Immature natural killer cell (primary cell): ENCODE data around the gene FGF12. TPM values are rescaled to one million over a fixed set of nuclear protein-coding genes. Genes with fewer than 3 reads are reported as not detected.
A peak's percentile ranks its signal among the peaks of the same experiment; 100 is the strongest.

Experiments used
- DNase-seq, 3 donors: peaks; one replicate each; pipeline ENCODE4 v3.0.0; 2022; ENCODE audit warnings: mixed read lengths in 1 of 3
- H3K27ac Mint-ChIP-seq, 6 donors: one replicate each; pipeline ENCODE4 v1.8.0; 2020; ENCODE audit warnings: mixed read lengths in 6 of 6, mild to moderate bottlenecking in 5 of 6, inconsistent platforms in 4 of 6, moderate library complexity in 3 of 6
- H3K27me3 Mint-ChIP-seq, 3 donors: one replicate each; pipeline ENCODE4 v1.8.0; 2020 to 2021; ENCODE audit warnings: low read depth in 3 of 3, mild to moderate bottlenecking in 3 of 3, mixed read lengths in 3 of 3, moderate library complexity in 3 of 3, inconsistent platforms in 1 of 3
- H3K36me3 Mint-ChIP-seq, 3 donors: one replicate each; pipeline ENCODE4 v1.8.0; 2020; ENCODE audit warnings: mixed read lengths in 3 of 3, inconsistent platforms in 2 of 3, mild to moderate bottlenecking in 2 of 3
- H3K4me1 Mint-ChIP-seq, 2 donors: one replicate each; pipeline ENCODE4 v1.8.0; 2020; ENCODE audit warnings: inconsistent platforms in 2 of 2, mild to moderate bottlenecking in 2 of 2, mixed read lengths in 2 of 2, moderate library complexity in 1 of 2
- H3K4me3 Mint-ChIP-seq, 5 donors: one replicate each; pipeline ENCODE4 v1.8.0; 2020; ENCODE audit warnings: mild to moderate bottlenecking in 5 of 5, mixed read lengths in 5 of 5, inconsistent platforms in 3 of 5, moderate library complexity in 3 of 5
- H3K9me3 Mint-ChIP-seq, 6 donors: one replicate each; pipeline ENCODE4 v1.8.0; 2020; ENCODE audit warnings: mild to moderate bottlenecking in 6 of 6, mixed read lengths in 6 of 6, inconsistent platforms in 4 of 6, moderate library complexity in 3 of 6
- polyA plus RNA-seq, 3 donors: library from polyadenylated mRNA; unstranded; fragments of 300-500 nt; fragmentation: Illumina TruSeq; gene quantifications; one replicate each; pipeline ENCODE4 v1.2.3, GENCODE V29; 2021

The FGF12 gene
- polyA plus RNA-seq, 3 donors from 2014 or later: not detected

DNA sequence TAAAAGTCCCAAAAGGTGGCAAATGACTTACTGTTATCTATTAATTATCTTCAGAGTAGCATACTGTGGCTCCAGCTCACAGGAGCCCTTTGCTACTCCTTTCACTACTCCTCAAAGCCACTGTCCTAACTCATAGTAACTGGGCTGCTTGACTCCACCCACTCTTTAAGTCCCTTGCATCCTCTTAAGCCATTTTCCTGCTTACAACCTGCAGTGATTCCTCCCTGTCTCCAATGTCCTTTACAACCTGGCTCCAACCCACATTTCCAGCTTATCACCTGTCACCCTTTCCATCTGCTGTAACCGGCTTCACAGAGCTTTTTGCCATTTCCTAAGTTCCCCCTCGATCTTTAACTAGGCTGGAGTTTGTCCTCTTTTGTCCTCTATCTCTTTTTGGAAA lies 388.1 kb downstream of the FGF12 start:
- Mint-ChIP-seq H3K4me1 (no peaks in the 10 kb centered on the region), H3K27ac (no peak overlapping the region), H3K27me3 (peaks cover 0 to 2% (median 0%) of the 10 kb centered on the region in 3 donors), H3K9me3 (peaks cover 0 to 10% (median 4%) of the 10 kb centered on the region in 6 donors), H3K36me3 (no peaks in the 10 kb centered on the region), H3K4me3 (no peak overlapping the region)
- DNase-seq: no peak

DNA sequence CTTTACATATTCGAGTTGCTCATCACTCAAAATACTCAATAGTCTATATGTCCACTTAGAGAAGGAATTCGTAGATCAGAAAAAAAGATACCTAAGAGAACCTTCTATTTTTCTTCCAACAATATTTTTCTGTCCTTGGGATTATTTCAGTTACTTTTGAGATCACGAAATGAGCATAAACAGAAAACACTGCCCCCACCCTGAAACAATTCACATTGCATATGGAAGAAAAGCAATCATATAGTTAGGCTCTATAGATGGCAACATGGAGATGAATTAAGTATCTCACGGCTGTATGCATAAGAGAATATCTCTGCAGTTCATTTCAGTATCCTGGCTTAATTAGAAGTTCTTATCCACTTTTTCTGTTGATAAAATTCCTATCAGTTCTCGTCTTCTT lies 391.1 kb downstream of the FGF12 start:
- DNase-seq: no peak
- Mint-ChIP-seq H3K4me3 (no peak overlapping the region), H3K9me3 (peaks cover 0 to 8% (median 5%) of the 10 kb centered on the region in 6 donors), H3K36me3 (no peaks in the 10 kb centered on the region), H3K4me1 (peaks cover 16 to 19% of the 10 kb centered on the region in 2 donors), H3K27me3 (peaks cover 0 to 1% (median 0%) of the 10 kb centered on the region in 3 donors), H3K27ac (no peak overlapping the region)

DNA sequence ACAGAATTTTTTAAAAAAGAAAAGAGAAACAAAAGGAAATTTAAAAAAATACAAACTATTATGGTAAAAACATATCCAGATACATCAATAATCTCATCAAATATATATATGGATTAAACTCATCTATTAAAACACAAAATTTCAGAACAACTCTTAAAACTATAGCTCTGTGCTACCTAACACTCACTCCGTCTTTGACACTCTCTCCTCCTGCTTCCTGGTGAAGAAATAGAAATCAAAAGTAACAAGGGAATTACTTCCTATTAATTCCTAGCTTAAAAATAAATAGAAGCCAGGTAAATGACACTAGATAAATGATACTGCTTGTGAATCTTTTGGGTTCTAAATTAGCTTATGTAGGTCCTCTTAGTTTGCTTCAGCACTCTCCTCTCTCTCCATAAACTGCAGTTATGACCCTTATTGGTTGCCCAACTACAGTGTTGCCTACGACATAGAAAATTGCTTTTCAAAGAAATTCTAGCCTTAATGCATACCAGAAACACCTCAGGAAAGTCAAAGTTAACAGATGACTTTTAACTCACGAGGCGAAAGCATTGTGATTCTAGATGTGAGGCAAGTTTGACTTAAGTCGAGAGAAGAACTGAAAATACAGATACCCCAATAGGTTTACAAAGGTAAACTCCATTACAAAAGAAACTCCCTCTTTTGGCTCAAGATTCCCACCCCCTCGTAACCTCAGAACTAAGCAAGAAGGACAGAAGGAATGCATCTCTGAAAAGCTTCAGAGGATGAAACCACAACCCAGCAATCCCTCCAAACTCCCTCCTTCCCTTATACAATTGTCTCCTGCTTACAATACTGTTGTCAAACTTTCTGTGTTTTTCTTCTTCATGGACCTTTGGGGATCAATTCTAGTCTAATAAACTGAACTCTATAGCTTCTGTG lies 394.7 kb downstream of the FGF12 start:
- no peaks in the 10 kb centered on the region for H3K27me3 Mint-ChIP-seq
- no peak for DNase-seq
- H3K9me3 Mint-ChIP-seq: peaks cover 0 to 8% (median 0%) of the 10 kb centered on the region in 6 donors
- peak overlapping the region in 1 of 6 donors; percentile 19 for H3K27ac Mint-ChIP-seq
- peak overlapping the region; percentile 42 to 72 (median 60) for H3K4me3 Mint-ChIP-seq
- H3K36me3 Mint-ChIP-seq: no peaks in the 10 kb centered on the region
- peaks cover 19 to 24% of the 10 kb centered on the region in 2 donors for H3K4me1 Mint-ChIP-seq

DNA sequence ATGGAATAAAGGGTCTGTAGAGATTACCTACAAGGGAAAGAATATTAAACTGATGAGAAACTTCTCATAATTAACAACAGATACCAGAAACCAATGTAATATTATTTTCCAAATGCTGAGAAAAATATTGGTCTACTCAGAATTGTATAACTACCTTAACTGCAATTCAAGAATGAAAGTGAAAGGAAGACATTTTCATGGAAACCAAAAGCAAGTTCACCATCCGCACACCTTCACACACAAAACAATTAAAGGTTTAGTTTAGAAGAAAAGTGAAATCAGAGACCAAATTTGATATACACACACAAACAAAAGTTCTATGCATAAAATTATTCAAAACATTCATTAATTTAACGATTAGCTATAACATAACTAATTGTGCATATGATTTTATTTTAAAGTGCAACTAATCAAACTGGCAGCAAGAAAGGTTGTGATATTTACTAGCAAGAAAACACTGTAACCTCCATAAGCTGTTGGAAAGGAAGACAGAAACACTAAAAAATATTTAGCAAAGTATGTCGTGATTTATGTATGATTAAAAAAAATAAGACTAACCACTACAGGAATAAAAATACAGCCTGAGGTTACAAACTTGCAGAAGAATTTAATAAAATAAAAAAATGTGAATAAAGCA lies 395.5 kb downstream of the FGF12 start:
- H3K36me3 Mint-ChIP-seq: no peaks in the 10 kb centered on the region
- peak in 1 of 3 donors; percentile 3 for DNase-seq
- H3K4me3 Mint-ChIP-seq: peak overlapping the region; percentile 46 to 83 (median 70)
- H3K27ac Mint-ChIP-seq: peak overlapping the region in 3 of 6 donors; percentile 4 to 39 (median 22)
- H3K4me1 Mint-ChIP-seq: peaks cover 19 to 24% of the 10 kb centered on the region in 2 donors
- H3K9me3 Mint-ChIP-seq: peaks cover 0 to 4% (median 0%) of the 10 kb centered on the region in 6 donors
- H3K27me3 Mint-ChIP-seq: no peaks in the 10 kb centered on the region

DNA sequence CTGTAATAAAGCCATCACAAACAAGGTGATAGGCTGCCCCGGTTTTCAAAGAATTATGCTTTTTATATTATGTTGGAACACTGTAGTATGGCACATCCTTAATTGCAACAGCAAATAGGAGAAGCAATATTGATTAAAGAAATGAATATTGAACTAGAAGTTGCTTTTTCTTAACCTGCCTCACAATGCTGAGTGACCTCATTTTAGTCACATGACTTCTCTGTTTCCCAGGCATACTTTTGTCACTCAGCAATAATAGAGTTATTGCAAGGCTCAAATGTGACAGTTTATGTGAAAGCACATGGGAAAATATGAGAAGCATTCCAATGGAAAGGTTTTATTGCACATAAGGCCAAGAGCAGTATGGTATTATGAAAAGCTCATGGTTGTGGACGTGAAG lies 400.7 kb downstream of the FGF12 start:
- Mint-ChIP-seq H3K27ac (no peak overlapping the region), H3K4me1 (peaks cover 7 to 8% of the 10 kb centered on the region in 2 donors), H3K27me3 (peaks cover 0 to 6% (median 0%) of the 10 kb centered on the region in 3 donors), H3K9me3 (peaks cover 0 to 20% (median 4%) of the 10 kb centered on the region in 6 donors), H3K36me3 (no peaks in the 10 kb centered on the region), H3K4me3 (no peak overlapping the region)
- no peak for DNase-seq

DNA sequence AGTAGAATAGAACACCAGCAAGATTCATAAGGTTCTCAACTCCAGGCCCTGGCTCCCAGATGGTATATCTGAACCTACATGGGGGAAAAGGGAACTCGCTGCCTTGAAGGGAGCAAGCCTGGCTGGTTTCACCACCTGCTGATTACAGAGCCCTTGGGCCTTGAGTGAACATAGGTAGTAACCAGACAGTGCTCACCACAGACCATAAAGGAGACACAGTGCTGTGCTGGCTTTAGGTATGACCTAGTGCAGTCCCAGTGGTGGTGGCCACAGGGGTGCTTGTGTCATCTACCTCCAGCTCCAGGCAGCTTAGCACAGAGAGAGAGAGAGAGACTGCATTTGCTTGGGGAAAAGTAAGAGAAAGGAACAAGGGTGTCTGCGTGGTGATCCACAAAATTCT lies 409.8 kb downstream of the FGF12 start:
- Mint-ChIP-seq H3K36me3 (no peaks in the 10 kb centered on the region), H3K9me3 (peaks cover 0 to 44% (median 14%) of the 10 kb centered on the region in 6 donors), H3K27me3 (peaks cover 0 to 4% (median 3%) of the 10 kb centered on the region in 3 donors), H3K27ac (no peak overlapping the region), H3K4me1 (no peaks in the 10 kb centered on the region), H3K4me3 (no peak overlapping the region)
- DNase-seq: no peak

DNA sequence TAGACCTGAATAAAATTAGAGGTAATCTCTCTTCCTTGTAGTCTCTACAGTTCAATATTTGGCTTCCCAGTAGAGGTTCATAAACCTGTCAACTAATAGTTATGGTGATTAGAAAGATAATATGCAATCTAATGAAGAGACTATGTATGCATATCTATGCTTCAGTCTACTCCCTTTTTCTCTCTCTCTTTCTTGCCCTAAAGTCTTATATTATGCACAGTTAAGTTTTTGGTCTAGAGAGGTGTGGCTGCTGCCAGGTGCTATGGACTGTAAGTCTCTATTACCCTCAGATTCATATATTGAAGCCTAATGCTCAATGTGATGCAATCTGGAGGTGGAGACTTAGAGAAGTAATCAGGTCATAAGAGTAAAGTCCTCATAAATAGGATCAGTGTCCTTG lies 413.7 kb downstream of the FGF12 start:
- H3K36me3 Mint-ChIP-seq: no peaks in the 10 kb centered on the region
- H3K27ac Mint-ChIP-seq: no peak overlapping the region
- no peaks in the 10 kb centered on the region for H3K4me1 Mint-ChIP-seq
- H3K27me3 Mint-ChIP-seq: peaks cover 0 to 2% (median 0%) of the 10 kb centered on the region in 3 donors
- H3K9me3 Mint-ChIP-seq: peaks cover 3 to 29% (median 6%) of the 10 kb centered on the region in 6 donors
- DNase-seq: no peak
- H3K4me3 Mint-ChIP-seq: no peak overlapping the region

DNA sequence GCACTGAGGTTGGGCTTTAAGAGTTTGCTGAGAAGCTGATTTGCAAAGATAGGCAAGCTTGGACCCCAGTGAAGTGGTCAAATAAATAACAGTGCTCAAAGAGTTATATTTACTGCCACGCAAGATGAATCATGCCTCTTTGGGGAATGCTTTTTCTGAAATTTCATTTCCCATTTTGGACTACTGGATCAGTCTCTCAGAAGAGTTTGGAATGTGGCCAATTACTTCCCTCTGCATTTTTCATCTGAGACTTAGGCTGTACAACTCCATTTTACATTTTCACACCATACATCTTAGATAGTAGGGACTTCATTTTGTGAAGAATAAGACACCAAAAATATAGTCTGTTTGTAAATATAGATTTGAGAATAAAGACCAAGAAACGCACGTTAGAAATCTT lies 419.7 kb downstream of the FGF12 start:
- Mint-ChIP-seq H3K4me3 (no peak overlapping the region), H3K27me3 (no peaks in the 10 kb centered on the region), H3K9me3 (peaks cover 0 to 12% (median 6%) of the 10 kb centered on the region in 6 donors), H3K4me1 (no peaks in the 10 kb centered on the region), H3K36me3 (no peaks in the 10 kb centered on the region), H3K27ac (no peak overlapping the region)
- no peak for DNase-seq

DNA sequence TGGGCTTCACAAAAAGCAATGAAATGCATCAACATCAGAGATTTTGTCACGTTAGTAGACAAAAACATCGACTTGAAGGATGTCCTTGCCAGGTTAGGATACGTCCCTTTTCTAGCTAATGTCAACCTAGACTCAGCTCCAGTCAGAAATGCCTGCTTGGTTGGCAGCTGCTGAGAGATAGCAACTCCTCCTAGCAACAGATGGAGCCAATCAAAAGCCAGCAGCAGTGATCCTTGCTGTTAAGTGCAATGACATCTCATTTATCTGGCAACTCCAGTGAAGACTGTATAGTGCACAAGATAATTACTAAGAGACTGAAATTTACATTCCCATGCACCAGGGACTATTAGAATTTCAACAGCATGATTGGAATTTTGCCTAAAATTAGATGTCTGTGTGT lies 424.1 kb downstream of the FGF12 start:
- Mint-ChIP-seq H3K27ac (no peak overlapping the region), H3K9me3 (peaks cover 3 to 24% (median 12%) of the 10 kb centered on the region in 6 donors), H3K27me3 (peaks cover 0 to 2% (median 0%) of the 10 kb centered on the region in 3 donors), H3K4me1 (no peaks in the 10 kb centered on the region), H3K4me3 (no peak overlapping the region), H3K36me3 (no peaks in the 10 kb centered on the region)
- DNase-seq: no peak

DNA sequence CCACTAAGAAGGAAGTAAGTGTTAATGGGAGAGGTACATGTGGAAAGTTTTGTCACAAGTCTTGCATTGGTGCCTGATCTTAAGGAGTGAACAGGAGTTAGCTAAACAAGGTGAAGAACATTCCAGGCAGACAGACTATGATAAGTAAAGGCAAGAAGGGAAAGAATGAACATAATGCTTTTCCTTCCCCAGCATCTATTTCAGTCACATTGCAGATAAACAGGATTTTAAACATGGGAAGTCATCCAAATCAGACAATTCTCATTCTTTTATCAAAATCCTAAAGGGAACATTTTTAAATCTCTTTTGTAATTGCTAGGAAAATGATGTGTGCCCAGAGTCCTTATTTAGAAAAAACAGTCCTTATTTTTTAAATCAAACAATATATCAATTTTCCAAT lies 424.6 kb downstream of the FGF12 start:
- DNase-seq: no peak
- Mint-ChIP-seq H3K4me1 (no peaks in the 10 kb centered on the region), H3K27ac (no peak overlapping the region), H3K36me3 (no peaks in the 10 kb centered on the region), H3K9me3 (peaks cover 5 to 28% (median 14%) of the 10 kb centered on the region in 6 donors), H3K27me3 (peaks cover 0 to 2% (median 0%) of the 10 kb centered on the region in 3 donors), H3K4me3 (no peak overlapping the region)

DNA sequence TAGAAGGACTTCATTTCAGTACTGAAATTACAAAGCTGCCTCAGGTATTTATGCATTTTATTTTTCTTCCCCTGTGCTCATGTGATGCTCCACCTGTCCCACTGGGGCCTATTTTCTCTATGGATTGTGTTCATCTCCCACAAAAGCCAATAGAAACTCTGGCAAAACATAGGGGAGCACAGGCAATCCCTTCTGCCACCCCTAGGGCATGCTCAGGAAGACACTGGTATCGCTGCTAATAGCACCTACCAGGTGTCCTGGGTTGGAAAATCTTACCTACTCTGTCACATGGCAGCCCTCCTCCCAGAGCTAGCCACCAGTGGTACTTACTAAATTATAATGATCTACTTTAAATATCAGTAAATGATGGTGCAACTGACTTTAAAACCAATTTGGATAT lies 427.4 kb downstream of the FGF12 start:
- H3K36me3 Mint-ChIP-seq: no peaks in the 10 kb centered on the region
- H3K27ac Mint-ChIP-seq: no peak overlapping the region
- H3K4me1 Mint-ChIP-seq: no peaks in the 10 kb centered on the region
- H3K4me3 Mint-ChIP-seq: no peak overlapping the region
- no peak for DNase-seq
- peaks cover 0 to 2% (median 0%) of the 10 kb centered on the region in 3 donors for H3K27me3 Mint-ChIP-seq
- peaks cover 5 to 35% (median 15%) of the 10 kb centered on the region in 6 donors for H3K9me3 Mint-ChIP-seq

DNA sequence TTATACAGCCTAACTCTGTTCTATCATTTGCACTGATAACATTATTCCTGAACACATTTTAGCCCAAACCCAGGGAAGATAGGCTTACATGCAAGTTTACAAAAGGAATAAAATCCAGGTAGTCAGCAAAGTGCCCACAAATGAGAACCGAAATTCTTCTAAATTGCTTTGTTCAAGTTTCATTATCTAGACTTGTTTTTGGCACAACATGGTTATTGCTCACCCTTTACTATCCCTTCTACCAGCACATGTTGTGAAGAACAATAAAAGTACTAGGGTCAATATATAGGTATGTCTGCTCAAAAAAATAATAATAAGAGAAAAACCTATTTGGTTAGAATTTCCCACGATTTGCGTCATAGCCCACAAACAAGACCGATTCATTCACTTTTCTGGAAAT lies 430.5 kb downstream of the FGF12 start:
- no peak for DNase-seq
- Mint-ChIP-seq H3K4me1 (no peaks in the 10 kb centered on the region), H3K27me3 (peaks cover 0 to 2% (median 0%) of the 10 kb centered on the region in 3 donors), H3K9me3 (peaks cover 0 to 25% (median 14%) of the 10 kb centered on the region in 6 donors), H3K27ac (no peak overlapping the region), H3K4me3 (no peak overlapping the region), H3K36me3 (no peaks in the 10 kb centered on the region)

DNA sequence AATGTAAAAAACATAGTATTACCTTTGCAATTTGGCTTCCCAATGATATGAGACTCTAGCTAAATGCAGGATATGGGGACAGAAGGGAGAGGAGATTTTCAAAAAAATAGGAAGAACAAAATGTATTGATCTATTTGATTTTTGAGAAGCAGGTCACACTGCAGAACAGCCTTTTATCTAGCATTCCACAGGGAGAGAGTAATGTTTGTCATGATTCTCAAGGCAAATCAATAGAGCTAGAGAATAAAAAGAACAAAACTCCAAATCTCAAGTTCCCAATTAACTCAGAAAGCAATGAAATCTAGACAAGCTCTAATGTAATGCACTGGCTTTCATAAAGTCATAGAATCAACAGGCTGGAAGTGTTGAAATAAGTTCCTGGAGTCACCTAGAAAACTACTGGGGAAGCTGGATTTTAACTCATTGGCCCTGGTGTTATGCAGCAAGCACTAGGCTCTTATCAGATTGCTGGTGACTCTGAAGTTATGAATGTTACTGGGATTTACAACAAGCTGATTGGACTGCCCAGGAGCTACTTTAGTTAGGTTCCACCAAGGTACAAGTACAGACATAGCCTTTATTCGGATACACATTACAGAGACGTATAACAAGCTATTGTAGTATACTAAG lies 442.8 kb downstream of the FGF12 start:
- Mint-ChIP-seq H3K4me1 (no peaks in the 10 kb centered on the region), H3K4me3 (no peak overlapping the region), H3K27ac (no peak overlapping the region), H3K9me3 (peaks cover 2 to 23% (median 6%) of the 10 kb centered on the region in 6 donors), H3K27me3 (no peaks in the 10 kb centered on the region), H3K36me3 (no peaks in the 10 kb centered on the region)
- DNase-seq: no peak
